ENCODE results near the gene PTEN. TPM values are rescaled to one million over a fixed set of nuclear protein-coding genes. Genes with fewer than 3 reads are reported as not detected.

The PTEN gene
- total and polyA plus RNA-seq, 2 donors (not counting 3 experiments of a cell fraction or from before 2014, with no cell fraction given), result 8.0 to 76.9 TPM

- H3K4me2 ChIP-seq (ENCODE audit: insufficient read depth, low read length), result peak overlapping the region; percentile 99
- no peak for FAIRE-seq
- peak overlapping the region; percentile 22 for H3K27ac ChIP-seq (ENCODE audit: insufficient read depth, low read depth, low read length)
- intact Hi-C loops (cut with micrococcal nuclease), result loop anchor here (10.0 kb wide), 1 partner anchor 333 kb away; no protein-coding TSS in a partner anchor
- DNase-seq (ENCODE audit: low read depth, low spot score), result peak; percentile 39
- POLR2A ChIA-PET, result no interaction called here
- no peak for TF ChIP-seq GATA2 (IDR thresholded peaks at IDR 0.05; ENCODE audit: insufficient read depth, insufficient read length, low read depth, low read length)
- H3K27me3 ChIP-seq (ENCODE audit: control insufficient read depth in 2 of 2, insufficient read depth in 2 of 2, low read length in 2 of 2), result no peaks in the 10 kb centered on the region
- H3K4me3 ChIP-seq (replicated peaks in 1 of 3; ENCODE audit: insufficient read depth in 1 of 3, low read depth in 1 of 3, low read length in 3 of 3), result peak overlapping the region; percentile 50 to 99 (median 93)
- dilution Hi-C loops (cut with MboI; ENCODE audit: extremely low pct_ligation_motif_present, low sequenced_read_pairs), result loop anchor here (25.0 kb wide), 1 partner anchor 695 kb away; no protein-coding TSS in a partner anchor
- no peaks in the 10 kb centered on the region for H3K9me3 ChIP-seq (replicated peaks; ENCODE audit: control insufficient read depth, insufficient read depth, low read length)
- peaks cover 15% of the 10 kb centered on the region for H3K4me1 ChIP-seq (ENCODE audit: control insufficient read depth, extremely low read depth, insufficient read depth, low read length)
- no peaks in the 10 kb centered on the region for H3K36me3 ChIP-seq (ENCODE audit: control insufficient read depth in 2 of 2, extremely low read depth in 1 of 2, insufficient read depth in 2 of 2, low read length in 2 of 2)
- peaks cover 3% of the 10 kb centered on the region for H4K20me1 ChIP-seq (replicated peaks; ENCODE audit: control insufficient read depth, extremely low read depth, insufficient read depth, low read length)
- peak overlapping the region; percentile 86 for H3K9ac ChIP-seq (replicated peaks; ENCODE audit: extremely low read depth, insufficient read depth, low read length)
- CTCF ChIA-PET, result no interaction called here
- no peaks in the 10 kb centered on the region for H3K9me1 ChIP-seq (replicated peaks; ENCODE audit: control insufficient read depth, extremely low read depth, insufficient read depth, low read length)
- no TSS peak for BruUV-seq (replicated peaks)
- H2AFZ ChIP-seq (ENCODE audit: low read depth, low read length), result no peak overlapping the region
- peaks cover 79% of the 10 kb centered on the region for H3K79me2 ChIP-seq (ENCODE audit: control insufficient read depth, insufficient read depth, low read length)
Measured at GRCh38 chr10:87867453-87867852, 4.0 kb downstream of the PTEN start.

GRCh38 chr10:87868277-87868676 lies 4.9 kb downstream of the PTEN start:
- Histone ChIP-seq H3K9ac (replicated peaks; ENCODE audit: extremely low read depth, insufficient read depth, low read length) (peak overlapping the region; percentile 4), H3K27me3 (ENCODE audit: control insufficient read depth in 2 of 2, insufficient read depth in 2 of 2, low read length in 2 of 2) (no peaks in the 10 kb centered on the region), H3K4me1 (ENCODE audit: control insufficient read depth, extremely low read depth, insufficient read depth, low read length) (peaks cover 15% of the 10 kb centered on the region), H3K36me3 (ENCODE audit: control insufficient read depth in 2 of 2, extremely low read depth in 1 of 2, insufficient read depth in 2 of 2, low read length in 2 of 2) (no peaks in the 10 kb centered on the region), H3K79me2 (ENCODE audit: control insufficient read depth, insufficient read depth, low read length) (peaks cover 87% of the 10 kb centered on the region), H4K20me1 (replicated peaks; ENCODE audit: control insufficient read depth, extremely low read depth, insufficient read depth, low read length) (peaks cover 3% of the 10 kb centered on the region), H3K27ac (ENCODE audit: insufficient read depth, low read depth, low read length) (no peak overlapping the region), H3K9me3 (replicated peaks; ENCODE audit: control insufficient read depth, insufficient read depth, low read length) (no peaks in the 10 kb centered on the region), H3K4me2 (ENCODE audit: insufficient read depth, low read length) (peak overlapping the region; percentile 99), H2AFZ (ENCODE audit: low read depth, low read length) (no peak overlapping the region), H3K9me1 (replicated peaks; ENCODE audit: control insufficient read depth, extremely low read depth, insufficient read depth, low read length) (no peaks in the 10 kb centered on the region), H3K4me3 (replicated peaks in 1 of 3; ENCODE audit: insufficient read depth in 1 of 3, low read depth in 1 of 3, low read length in 3 of 3) (peak overlapping the region in 2 of 3 experiments; percentile 13 to 99)
- dilution Hi-C loops (cut with MboI; ENCODE audit: extremely low pct_ligation_motif_present, low sequenced_read_pairs) (loop anchor here (25.0 kb wide), 1 partner anchor 694 kb away; no protein-coding TSS in a partner anchor), intact Hi-C loops (cut with micrococcal nuclease) (loop anchor here (10.0 kb wide), 1 partner anchor 333 kb away; no protein-coding TSS in a partner anchor)
- ChIA-PET CTCF (interaction anchor here (0.7 kb wide), 2 partner anchors 9 to 81 kb away, joined by 3 to 5 read pairs; no protein-coding TSS in a partner anchor), POLR2A (no interaction called here)
- no peak for FAIRE-seq
- TF ChIP-seq POLR2A (IDR thresholded peaks at IDR 0.05; ENCODE audit: low read depth, low read length) (no peak), GATA2 (IDR thresholded peaks at IDR 0.05; ENCODE audit: insufficient read depth, insufficient read length, low read depth, low read length) (no peak), CTCF (IDR thresholded peaks at IDR 0.05; ENCODE audit: extremely low read depth in 1 of 2, insufficient read depth in 1 of 2, low read depth in 1 of 2, low read length in 2 of 2) (no peak), POLR2AphosphoS5 (IDR thresholded peaks at IDR 0.05; ENCODE audit: insufficient read depth, low read depth, low read length) (no peak), EZH2 (IDR thresholded peaks at IDR 0.05; ENCODE audit: borderline replicate concordance, low read depth, low read length, severe bottlenecking) (no peak), FOS (IDR thresholded peaks at IDR 0.05; ENCODE audit: borderline replicate concordance, insufficient read depth, low read length) (no peak), MYC (IDR thresholded peaks at IDR 0.05; ENCODE audit: low read depth, low read length) (no peak), MAX (IDR thresholded peaks at IDR 0.05; ENCODE audit: insufficient read depth, insufficient read length) (no peak), JUN (IDR thresholded peaks at IDR 0.05; ENCODE audit: borderline replicate concordance, insufficient read depth, insufficient read length, low read depth) (no peak)
- DNase-seq (ENCODE audit: low read depth, low spot score), result peak; percentile 37
- BruUV-seq (replicated peaks), result no TSS peak
